Right lung (tissue), 5 donors: Measurements from ENCODE around the gene CDHR2. TPM values are rescaled to one million over a fixed set of nuclear protein-coding genes. Genes with fewer than 3 reads are reported as not detected.

ENCODE experiments used
- DNase-seq, 2 donors: peaks; one replicate each; pipeline ENCODE4 v3.0.0-alpha.2; 2013
- polyA plus RNA-seq, 5 donors: library from polyadenylated mRNA; unstranded; fragments of 120-200 nt; gene quantifications; one replicate each; pipeline versions ENCODE4 v1.2.1 to v1.2.3, GENCODE V29; 2013; ENCODE audit warnings: inconsistent platforms in 1 of 5, low replicate concordance in 1 of 5; ENCODE audit not compliant: insufficient read length in 5 of 5, insufficient read depth in 1 of 5

The CDHR2 gene
- polyA plus RNA-seq, 5 donors: 0.33 to 0.60 (median 0.40) TPM

DNA sequence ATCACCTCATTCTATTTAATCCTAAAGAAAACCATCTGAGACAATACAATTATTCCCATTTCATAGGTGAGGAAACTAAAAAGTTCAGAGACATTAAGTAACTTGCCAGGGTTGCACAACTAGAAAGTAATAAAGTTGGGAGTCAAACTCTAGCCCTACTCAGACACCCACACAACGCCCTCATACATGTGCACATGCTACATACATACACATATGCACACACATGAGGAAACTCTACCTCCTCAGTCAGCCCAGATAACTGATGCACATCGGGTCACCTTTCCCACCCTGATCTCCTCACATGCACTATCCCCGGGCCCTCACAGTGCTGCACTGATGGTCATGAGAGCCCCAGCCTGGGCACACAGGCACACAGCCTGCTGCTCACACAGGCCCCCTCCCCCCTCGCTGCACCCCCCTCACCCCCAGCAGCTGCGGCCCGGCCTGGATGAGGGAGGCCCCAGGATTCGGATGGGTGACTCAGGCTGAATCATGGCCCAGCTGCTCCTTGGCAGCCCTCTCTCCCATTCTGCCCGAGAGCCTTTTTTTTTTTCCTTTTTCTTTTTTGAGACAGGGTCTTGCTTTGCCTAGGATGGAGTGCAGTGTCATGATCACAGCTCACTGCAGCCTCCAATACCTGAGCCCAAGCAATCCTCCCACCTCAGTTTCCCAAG, 65.8 kb downstream of the CDHR2 start:
- DNase-seq: no peak

DNA sequence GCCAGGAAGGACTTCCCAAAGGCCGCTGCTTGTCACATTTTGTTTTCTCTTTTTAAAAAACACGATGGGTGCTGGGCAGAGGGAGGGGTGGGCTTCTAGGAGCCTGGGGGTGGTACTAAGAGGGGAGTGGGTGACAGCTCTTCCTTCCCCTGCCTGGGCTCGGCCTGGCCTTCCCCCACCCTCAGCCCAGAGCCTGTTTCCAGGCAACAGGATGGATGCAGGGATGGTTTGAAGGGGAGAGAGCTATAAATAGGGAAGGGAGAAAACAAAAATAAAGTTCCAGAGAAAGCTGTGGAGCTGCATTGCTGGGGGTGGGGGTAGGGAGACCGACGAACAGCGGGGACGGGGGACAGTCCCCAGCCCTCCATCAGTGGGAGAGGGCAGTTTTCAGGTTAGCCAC, 67.4 kb downstream of the CDHR2 start:
- DNase-seq: no peak

DNA sequence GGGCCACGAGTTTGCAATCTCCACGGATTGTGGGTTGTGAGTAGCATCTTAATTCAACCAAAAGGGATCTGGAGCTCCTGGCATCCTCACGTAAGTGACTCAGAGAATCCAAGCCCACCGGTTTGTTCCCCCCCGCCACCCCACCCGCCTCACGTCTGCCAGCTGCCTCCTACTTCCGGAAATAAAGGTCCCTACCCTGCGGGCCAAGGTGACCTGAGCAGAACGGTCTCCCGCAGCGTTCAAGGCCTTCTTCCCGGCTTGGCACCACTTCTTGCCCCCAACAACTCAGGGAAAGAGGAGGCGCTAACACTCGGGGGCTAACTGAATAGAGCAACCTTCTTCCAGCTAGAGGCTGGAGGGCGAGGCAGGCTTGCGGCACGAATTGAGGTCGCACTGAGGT, 69.6 kb downstream of the CDHR2 start:
- no peak for DNase-seq

DNA sequence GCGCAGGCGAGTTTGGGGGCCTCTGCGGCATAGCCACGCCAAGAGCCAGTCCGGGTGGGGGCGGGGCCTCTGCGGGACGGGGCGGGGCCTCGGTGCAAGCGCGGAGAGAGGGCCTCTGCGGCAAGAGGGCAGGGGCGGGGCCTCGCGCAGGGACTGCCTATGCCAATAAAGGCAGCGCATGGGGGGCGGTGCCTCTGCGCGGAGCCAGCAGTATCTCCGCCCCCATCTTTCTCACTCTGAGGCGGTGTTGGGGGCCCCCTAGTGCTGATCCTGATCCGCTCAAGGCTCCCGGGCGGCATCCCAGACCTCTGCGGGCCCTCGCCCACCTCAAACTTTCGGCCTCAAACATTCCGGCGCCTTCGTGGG, 70.0 kb downstream of the CDHR2 start:
- no peak for DNase-seq

DNA sequence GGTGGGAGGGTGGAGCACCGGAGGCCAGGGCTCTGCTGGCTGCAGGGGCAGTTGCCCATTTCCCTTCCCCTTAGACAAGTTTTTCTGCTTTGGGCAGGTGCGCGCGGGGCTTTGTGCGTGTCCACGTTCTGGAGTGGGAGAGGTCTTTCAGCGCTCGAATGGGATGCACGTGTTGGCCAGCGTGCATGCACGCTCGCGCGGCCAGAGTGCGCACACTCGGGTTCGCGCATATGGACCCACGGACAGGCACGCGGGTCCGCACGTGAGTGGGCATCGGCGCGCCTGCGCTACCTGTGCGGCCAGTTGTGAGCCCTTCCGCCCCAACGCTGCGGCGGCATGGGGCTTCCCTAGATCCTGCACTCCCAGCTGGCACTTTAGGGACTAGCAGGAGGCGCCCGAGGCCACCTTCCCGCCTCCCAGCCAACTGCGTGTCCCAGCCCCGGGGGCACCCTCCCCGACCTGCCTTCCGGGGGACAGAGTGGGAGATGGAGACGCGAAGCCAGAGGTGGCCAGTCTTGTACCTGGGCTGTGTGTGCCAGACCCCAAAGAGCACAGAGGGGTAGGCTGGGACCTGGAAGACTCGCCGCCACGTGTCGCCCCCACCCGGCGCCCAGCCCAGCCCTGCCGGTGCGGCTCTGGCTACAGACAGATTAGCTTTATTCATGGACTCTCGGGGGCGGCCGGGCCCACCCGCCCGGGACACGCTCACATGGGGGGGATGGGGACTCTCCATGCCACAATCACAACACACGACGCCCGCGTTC, 70.6 kb downstream of the CDHR2 start:
- DNase-seq: no peak

DNA sequence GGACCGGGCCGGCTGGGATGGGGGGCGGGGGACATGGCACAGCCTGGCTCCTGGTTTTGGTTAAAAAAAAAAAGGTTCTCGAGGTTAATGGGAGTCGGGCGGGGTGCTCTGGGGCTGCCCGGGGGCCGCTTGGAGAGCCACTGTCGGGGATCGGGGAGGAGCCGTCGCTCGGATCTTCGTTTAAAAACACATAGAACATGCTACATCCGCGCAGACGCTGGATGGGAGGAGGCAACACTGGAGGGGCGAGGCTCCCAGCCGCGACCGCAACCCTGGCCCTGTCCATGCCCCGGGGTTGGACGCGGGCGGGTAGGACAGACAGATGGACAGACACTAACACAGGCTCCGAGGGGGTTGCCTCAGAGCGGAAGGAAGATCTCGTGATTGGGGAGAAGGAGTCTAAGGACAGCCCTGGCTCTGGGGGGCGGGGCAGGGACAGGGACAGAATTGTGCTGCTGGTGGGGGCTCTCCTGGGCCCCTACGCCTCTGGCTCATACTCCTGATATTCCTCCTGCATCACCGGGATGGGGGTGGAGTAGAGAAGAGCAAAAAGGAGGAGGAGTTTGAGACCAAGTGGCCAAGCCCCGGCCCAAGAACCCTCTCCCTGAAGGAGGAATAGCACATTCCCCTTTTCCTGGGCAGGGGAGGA, 71.3 kb downstream of the CDHR2 start:
- DNase-seq: no peak

DNA sequence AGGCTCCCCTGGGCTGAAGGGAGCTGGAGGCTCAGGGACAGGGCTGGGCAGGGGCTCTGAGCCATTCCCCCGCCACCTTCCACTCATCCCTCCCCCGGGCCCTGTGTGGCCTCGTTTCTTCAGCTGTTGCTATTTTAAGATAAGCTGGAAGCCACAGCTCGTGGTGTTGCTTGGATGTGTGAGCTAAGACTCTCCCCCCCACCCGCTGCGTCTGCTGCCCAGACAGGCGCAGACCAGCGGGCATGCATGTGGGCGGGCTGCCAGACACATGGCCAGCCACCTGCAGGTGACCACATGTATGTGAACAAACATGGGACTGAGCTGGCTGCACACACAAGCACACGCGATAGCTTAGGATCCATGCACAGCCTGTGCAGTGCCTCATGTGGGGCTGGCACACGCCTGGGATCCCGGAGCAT, 72.5 kb downstream of the CDHR2 start:
- DNase-seq: no peak

DNA sequence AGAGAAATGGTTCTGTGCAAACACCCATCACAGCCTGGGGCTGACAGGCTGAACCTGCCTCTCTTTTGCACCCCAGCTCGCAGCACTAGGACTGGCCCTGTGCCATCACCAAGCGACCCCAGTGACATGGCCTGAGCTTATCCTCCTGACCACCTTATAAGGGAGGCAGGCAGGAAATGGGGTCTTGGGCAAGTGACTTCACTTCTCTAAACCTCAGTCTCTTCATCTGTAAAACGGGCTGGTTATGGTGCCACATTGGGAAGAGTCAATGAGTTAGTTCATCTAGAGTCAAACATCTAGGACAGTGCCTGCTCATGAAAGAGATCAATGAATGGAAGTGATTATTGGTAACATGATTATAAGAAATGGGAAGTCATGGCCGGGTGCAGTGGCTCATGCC, 75.0 kb downstream of the CDHR2 start:
- DNase-seq: no peak

DNA sequence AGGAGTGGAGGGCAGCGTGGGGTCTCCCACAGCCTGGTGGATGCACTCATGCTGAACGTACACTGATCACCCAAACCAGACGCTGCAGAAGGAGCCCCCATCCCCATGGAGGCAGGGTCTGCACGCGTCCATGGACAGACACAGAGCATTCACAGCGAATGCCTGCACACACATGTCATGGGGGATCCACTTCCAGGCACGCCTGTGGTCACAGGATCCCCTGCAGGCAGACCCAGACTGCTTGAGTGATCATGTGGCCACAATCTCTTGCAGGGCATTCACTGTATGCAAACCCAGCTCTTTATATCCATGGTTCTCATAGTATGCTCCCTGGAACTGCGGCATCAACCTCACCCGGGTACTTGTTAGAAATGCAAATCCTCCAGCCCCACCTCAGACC, 75.8 kb downstream of the CDHR2 start:
- DNase-seq: no peak

DNA sequence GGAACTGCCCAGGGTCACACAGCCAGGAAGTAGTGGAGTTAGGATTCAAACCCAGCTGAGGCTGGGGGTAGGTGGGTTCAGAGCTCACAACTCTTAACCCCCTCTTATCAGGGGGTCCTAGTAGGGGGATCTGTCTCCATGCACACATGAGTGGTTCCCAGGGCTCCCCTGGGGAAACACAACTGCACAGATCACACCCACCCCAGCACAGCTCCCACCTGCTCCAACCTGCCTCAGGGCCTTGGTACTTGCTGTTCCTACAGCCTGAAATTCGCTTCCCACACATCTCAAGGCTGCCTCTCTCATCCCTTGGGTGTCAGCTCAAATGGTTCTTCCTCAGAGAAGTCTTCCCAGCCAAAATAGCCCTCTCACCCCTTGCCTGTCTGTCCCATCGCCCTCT, 76.4 kb downstream of the CDHR2 start:
- DNase-seq: no peak

DNA sequence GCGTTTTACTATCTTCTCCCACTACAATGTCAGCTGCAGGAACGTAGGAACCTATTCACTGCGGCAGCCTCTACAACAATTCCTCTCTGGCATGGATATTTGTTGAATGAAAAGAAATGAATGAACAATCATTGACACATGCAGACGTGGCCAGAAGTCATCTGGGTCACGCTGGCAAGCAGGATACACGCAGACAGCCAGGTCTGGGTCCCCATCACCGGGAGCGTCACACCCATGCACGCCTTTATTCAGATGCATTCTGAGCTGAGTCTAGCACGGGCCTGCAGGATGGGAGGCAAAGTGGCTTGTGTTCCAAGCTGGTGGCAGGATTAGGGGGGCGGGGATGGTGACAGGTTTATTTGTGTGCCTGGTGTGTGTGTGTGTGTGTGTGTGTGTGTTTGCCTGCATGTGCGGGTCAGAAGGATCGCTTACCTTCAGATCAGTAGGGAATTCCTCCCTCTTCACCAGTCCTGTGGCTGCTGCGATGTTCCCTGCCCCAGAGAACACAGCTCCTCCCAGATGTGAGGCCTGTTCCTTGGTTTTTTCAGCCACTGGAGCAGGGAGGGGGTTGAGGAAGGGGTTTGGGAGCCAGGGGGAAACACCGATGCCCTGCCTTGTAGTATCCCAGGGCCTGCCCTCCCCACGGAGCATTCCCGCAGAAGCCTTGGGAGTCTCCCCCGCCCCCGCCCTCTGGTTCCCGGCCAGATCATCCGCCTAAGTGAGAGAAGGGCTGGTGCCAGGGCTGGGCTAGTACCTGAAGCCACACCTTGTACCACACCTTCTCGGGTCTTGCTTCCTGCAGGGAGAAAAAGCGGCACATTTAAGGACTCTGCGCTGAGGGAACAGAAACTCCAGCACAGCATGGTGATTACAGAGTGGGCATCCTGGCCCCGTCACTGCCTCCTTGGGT, 77.1 kb downstream of the CDHR2 start:
- no peak for DNase-seq

DNA sequence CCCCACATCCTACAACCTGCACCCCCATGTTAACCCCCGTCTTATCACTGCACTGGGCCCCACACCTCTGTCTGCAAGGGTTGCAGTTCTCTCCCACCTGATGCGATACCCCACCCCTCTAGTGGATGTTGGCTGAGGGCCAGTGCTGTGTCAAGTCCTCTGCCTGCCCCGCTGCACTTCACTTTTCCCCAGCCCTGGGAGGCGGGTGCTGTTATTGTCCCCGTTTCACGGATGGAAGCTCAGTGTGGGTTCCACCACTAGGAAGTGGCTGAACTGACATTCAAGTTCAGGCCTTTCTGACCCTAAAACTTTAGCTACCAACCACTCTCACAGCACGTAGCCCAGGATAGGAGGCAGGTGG, 77.7 kb downstream of the CDHR2 start:
- DNase-seq: no peak

DNA sequence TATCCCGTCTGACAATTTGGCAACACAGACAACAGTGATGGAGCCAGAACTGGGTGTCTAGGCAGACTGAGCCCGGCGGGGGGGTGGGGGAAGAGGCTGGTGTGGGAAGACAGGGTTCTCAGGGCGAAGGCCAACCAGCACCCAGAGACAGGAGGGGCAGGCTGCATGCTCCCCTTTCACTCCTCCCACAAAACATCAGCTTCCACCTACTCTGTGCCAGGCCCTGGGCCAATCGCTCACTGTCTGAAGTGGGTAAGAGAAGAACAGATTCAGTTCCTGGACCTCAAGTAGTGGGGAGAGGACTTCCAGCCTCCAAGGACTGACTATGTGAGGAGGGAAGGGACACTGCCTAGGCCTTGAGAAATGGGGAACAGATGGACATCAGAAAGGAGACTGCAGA, 78.4 kb downstream of the CDHR2 start:
- DNase-seq: no peak

DNA sequence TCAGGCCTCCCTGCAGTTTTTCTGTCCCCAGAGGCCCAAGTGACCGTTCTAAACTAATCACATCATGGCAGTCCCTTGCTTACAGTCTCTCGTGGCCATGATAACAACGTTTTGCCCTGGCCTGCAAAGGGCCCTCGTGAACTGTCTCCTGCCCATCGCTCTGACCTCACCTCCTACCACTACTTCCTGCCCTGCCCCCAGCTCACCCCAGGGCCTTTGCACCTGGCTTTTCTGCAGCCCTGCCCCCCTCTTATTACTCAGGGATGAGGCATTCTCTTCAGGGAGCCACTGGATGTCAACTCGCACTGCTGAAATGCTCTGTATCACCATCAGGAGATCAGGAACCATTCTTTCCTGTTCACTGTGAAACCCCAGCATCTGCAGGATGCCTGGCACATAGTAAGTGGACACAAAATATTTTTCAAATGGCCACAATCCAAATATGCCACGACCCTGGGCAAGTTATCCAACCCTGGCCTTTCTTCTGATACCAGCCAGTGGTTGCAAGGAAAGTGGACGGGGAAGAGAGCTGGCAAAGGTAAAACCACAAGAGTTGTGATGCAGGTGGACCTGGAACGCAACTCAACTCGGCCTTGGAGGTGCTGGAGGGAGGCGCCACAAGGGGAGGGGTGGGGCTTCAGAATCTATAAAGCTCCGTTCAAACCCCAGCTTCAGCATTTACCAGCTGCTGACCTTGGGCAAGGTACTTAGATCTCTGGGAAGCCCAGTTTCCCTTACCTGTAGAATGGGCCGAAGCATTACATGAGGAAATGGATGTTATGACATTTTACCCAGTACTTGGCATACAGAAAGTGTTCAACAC, 79.5 kb downstream of the CDHR2 start:
- DNase-seq: no peak

DNA sequence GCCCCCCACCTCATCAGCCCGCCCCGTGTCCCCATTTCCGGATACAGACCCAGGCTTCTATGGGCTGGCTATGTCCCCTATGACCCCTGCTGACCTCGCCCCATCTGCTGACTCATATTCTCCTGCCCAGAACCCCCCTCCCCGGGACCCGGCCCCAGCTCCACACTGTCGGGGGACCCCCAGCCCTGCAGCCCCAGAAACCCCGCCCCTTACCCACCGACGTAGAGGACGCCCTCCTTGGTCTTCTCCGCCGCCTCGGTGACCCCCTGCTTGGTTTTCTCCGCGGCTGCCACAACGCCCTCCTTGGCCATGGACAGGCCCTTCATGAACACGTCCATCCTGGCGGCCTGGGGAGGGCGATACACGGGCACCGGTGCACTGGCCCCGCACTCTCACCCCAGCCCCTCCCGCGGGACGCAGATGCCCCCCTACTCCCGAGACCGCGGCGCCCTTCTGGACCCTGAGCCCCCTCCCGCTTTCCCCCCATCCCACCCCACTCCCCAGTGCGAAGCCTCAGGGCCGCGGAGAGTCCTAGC, 80.2 kb downstream of the CDHR2 start:
- no peak for DNase-seq

DNA sequence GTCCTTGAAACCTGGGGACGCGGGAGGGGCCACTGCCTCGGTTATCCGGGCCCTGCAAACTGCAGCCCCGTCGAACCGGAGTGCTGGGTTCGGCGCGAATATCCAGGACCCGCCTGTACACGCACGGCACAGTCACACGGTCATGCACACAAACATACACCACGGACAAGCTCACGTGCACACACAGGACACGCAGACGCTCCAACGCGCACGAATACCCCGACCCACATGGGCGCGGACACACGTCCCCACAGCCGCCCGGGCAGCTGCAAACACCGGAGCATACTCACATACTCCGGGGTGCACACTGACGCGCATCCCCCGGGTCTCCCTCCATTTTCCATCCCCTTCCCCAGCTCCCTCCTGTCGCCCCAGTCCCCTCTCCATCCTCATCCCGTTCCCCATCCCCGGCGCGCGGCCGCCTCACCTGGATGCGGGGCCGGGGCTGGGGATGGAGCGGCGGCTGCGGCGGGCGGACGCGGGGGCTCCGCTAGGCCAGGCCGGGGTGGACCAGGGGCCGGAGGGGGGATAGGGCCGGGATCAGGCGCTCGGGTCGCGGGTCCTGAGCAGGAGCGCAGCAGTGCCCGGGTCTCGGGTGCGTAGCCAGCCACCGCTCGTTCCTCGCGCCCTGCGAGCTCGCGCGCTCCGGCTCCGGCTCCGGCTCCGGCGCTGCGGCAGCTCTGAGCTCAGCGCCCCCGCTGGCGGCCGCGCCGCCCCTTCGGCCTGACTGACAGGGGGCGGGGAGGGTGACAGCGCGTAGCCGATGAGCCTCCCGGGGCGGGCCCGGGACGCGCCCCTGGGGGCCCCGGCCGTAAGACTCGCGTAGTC, 80.9 kb downstream of the CDHR2 start, which contains the start of the genes EIF4E1B and SNCB:
TSS of gene EIF4E1B (plus strand) at position 823 of the 828 bp plus-strand sequence. CDS start 12,113 bp downstream, outside the sequence.
TSS of gene SNCB (minus strand) at position 682 of the 828 bp plus-strand sequence. CDS start 880 bp downstream, outside the sequence.
- no peak for DNase-seq

DNA sequence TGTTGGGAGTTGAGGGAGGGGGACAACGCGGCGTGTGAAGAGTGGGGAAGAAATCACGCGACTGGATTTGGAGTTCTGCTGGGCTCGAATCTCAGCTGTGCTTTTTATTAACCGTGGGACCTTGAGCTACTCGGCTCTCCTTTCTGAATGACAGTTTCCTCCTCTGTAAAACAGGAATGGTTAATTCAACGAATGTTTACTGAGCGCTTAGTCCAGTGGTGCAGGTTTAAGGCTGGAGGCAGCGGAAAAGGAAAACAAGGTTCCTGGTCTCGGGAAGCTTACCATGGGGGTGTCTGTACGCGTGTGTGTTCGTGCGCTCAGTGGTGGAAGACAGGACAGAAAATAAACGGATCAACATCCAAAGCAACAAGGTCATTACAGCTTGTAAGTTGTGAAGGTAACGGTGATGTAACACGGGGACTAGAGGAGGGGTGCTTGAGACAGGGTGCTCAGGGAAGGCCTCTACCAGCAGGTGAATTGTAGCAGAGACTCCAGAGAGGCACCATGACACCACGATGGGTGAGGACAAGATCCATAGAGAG, 81.6 kb downstream of the CDHR2 start:
- no peak for DNase-seq

DNA sequence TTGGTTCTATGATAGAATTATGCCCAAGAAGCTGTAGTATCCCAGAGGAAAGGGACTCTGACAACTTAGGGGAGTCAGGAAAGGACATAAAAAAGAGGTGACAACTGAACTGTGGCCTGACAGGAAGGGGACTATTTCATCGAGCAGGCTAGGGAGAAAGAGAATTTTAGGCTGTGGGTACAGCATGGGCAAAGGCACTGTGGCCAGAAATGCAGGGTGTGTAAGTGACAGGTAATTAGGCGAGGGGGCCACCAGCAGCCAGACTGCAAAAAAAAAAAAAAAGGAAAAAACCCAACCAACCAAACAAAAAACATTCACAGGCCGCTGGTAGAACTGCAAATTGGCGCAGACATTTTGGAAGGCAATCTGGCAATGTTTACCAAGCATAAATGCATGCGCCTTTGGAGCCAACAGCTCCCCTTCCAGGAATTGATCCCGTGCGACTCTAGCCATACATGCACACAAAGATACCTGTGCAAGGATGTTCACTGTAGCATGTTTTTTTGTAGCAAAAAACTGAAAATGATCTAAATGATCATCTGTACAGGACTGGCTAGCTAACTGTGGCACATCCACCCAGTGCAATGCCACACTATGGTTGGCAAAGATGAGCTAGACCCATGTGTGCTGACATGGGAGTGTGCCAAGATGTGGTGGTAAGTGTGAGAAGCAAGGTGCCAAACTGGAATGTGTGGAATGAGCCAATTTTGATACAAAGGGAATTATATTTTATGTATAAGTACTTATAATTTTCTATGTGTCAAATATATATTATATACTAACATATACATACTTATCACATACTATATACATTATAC, 82.5 kb downstream of the CDHR2 start:
- DNase-seq: no peak

DNA sequence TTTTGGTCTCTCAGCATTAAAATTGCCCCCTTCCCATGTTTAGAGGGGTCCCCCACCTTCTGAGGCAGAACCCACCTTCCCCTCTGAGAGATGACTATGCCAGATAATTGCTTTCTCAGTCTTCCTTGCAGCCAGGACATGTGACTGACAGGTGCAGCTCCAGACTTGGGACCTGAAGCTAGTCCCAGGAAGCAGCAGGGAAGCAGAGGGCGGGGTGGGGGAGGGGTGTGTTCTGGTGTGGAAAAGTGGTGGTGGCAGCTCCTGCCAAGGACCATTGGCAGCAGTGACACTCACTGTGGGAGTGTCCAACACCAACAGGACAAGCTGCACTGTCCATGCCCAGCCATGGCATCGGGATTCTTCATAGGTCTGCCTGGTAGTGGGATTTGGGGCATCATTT, 83.6 kb downstream of the CDHR2 start:
- no peak for DNase-seq
